HepG2 (cell line): ENCODE data around the gene LGALS4. TPM values are rescaled to one million over a fixed set of nuclear protein-coding genes. Genes with fewer than 3 reads are reported as not detected.

ENCODE experiments used
- DMAP1 ChIP-seq: IDR thresholded peaks from 2 replicates; pipeline ENCODE4 v1.6.1; 2016
- ERF ChIP-seq: IDR thresholded peaks from 2 replicates; pipeline ENCODE4 v1.6.1; 2018; ENCODE audit warnings: missing biosample characterization, missing genetic modification reagents
- FOXA3 ChIP-seq: IDR thresholded peaks from 2 replicates; pipeline ENCODE4 v1.6.1; 2016; ENCODE audit warnings: missing genetic modification reagents, missing compliant biosample characterization
- NAIF1 ChIP-seq: sonication (generic); formaldehyde crosslinking; IDR thresholded peaks from 2 replicates; pipeline ENCODE4 v1.5.0; 2020; ENCODE audit warnings: mild to moderate bottlenecking, missing genetic modification reagents, borderline replicate concordance
- RORA ChIP-seq: sonication (generic); formaldehyde crosslinking; IDR thresholded peaks from 2 replicates; pipeline ENCODE4 v1.5.0; 2020; ENCODE audit warnings: mild to moderate bottlenecking, missing genetic modification reagents, moderate library complexity
- SOX5 ChIP-seq: IDR thresholded peaks from 2 replicates; pipeline ENCODE4 v1.6.1; 2016; ENCODE audit warnings: borderline replicate concordance
- SRY ChIP-seq: sonication (generic); formaldehyde crosslinking; IDR thresholded peaks from 2 replicates; pipeline ENCODE4 v1.8.0; 2022; ENCODE audit warnings: mild to moderate bottlenecking, missing genetic modification reagents
- TSC22D2 ChIP-seq: sonication (generic); formaldehyde crosslinking; IDR thresholded peaks from 2 replicates; pipeline ENCODE4 v1.5.1; 2020; ENCODE audit warnings: missing genetic modification reagents, mild to moderate bottlenecking, borderline replicate concordance
- ZBTB7A ChIP-seq: sonication (generic); formaldehyde crosslinking; IDR thresholded peaks from 2 replicates; pipeline ENCODE4 v1.8.0; 2022; ENCODE audit warnings: mild to moderate bottlenecking, missing genetic modification reagents
- ZNF264 ChIP-seq: sonication (generic); formaldehyde crosslinking; IDR thresholded peaks from 2 replicates; pipeline ENCODE4 v1.4.0; 2020; ENCODE audit warnings: missing genetic modification reagents
- ZNF296 ChIP-seq: sonication (generic); formaldehyde crosslinking; conservative IDR thresholded peaks from 2 replicates; pipeline ENCODE4 v1.5.0; 2020; ENCODE audit warnings: mild to moderate bottlenecking, missing genetic modification reagents
- ZNF431 ChIP-seq: sonication (generic); formaldehyde crosslinking; IDR thresholded peaks from 2 replicates; pipeline ENCODE4 v1.9.0; 2022; ENCODE audit warnings: missing genetic modification reagents, low read depth, mild to moderate bottlenecking, borderline replicate concordance
- ZNF7 ChIP-seq: IDR thresholded peaks from 2 replicates; pipeline ENCODE4 v1.6.1; 2016; ENCODE audit warnings: missing biosample characterization, missing genetic modification reagents
- ZNF749 ChIP-seq: sonication (generic); formaldehyde crosslinking; IDR thresholded peaks from 2 replicates; pipeline ENCODE4 v1.8.0; 2022; ENCODE audit warnings: mild to moderate bottlenecking, missing genetic modification reagents, moderate library complexity, borderline replicate concordance
- polyA plus RNA-seq, 8 experiments: library from polyadenylated mRNA; depleted of rRNA in 3 of 8; stranded (reverse) in 7 of 8; unstranded in 1 of 8; fragments of >200 nt; fragmentation: Illumina TruSeq in 4 of 8; extraction: Trizol in 4 of 8; gene quantifications; 2 replicates each; pipeline versions ENCODE4 v1.2.1 to v1.2.3, GENCODE V29; 2011 to 2016; ENCODE audit warnings: low read depth in 4 of 8, missing spikeins in 1 of 8, mixed read lengths in 1 of 8; ENCODE audit not compliant: insufficient read depth in 1 of 8
- total RNA-seq, 5 experiments: library from RNA; depleted of rRNA; stranded (reverse); fragments of >200 nt; fragmentation: Illumina TruSeq; extraction: Trizol; gene quantifications; 2 replicates each; pipeline ENCODE4 v1.2.3, GENCODE V29; 2016; ENCODE audit warnings: low read depth in 1 of 5
- TF ChIP-seq, protein P1 (sequence below): sonication (generic); formaldehyde crosslinking; conservative IDR thresholded peaks from 2 replicates; pipeline ENCODE4 v1.4.0; 2020; ENCODE audit warnings: missing genetic modification reagents
- TF ChIP-seq, protein P2 (sequence below): sonication (generic); formaldehyde crosslinking; IDR thresholded peaks from 2 replicates; pipeline ENCODE4 v1.4.0; 2020; ENCODE audit warnings: low read depth, mild to moderate bottlenecking, missing genetic modification reagents
- TF ChIP-seq, protein P3 (sequence below): sonication (generic); formaldehyde crosslinking; IDR thresholded peaks from 2 replicates; pipeline ENCODE4 v1.5.0; 2020; ENCODE audit warnings: mild to moderate bottlenecking, missing genetic modification reagents
- TF ChIP-seq, protein P4 (sequence below): IDR thresholded peaks from 2 replicates; pipeline ENCODE4 v1.6.1; 2012; ENCODE audit warnings: low read depth, low read length, improper control_type of control experiment
- TF ChIP-seq, protein P5 (sequence below): sonication (generic); formaldehyde crosslinking; IDR thresholded peaks from 2 replicates; pipeline ENCODE4 v1.4.0; 2020; ENCODE audit warnings: missing genetic modification reagents, borderline replicate concordance
- TF ChIP-seq, protein P6 (sequence below): IDR thresholded peaks from 2 replicates; pipeline ENCODE4 v1.6.1; 2016; ENCODE audit warnings: low read depth

The LGALS4 gene
- total and polyA plus RNA-seq, 2 of the 13 experiments (the other 11 are each of a cell fraction or from before 2014, with no cell fraction given): 0.24 to 0.71 TPM

DNA sequence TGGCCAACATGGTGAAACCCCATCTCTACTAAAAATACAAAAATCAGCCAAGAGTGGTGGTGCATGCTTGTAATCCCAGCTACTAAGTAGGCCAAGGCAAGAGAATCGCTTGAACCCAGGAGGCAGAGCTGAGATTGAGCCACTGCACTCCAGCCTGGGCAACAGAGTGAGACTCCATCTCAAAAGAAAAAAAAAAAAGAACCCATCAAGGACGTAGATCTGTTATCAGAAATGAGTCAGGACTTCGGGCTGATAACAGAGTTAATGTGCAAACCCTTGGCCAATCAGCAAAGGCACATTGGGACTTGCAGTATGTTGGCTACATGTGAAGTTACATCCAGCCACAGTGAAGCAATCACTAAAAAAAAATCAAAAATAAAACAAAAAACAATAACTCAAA is 28.5 kb downstream of the LGALS4 start (continued):
- TF ChIP-seq, protein P1, sequence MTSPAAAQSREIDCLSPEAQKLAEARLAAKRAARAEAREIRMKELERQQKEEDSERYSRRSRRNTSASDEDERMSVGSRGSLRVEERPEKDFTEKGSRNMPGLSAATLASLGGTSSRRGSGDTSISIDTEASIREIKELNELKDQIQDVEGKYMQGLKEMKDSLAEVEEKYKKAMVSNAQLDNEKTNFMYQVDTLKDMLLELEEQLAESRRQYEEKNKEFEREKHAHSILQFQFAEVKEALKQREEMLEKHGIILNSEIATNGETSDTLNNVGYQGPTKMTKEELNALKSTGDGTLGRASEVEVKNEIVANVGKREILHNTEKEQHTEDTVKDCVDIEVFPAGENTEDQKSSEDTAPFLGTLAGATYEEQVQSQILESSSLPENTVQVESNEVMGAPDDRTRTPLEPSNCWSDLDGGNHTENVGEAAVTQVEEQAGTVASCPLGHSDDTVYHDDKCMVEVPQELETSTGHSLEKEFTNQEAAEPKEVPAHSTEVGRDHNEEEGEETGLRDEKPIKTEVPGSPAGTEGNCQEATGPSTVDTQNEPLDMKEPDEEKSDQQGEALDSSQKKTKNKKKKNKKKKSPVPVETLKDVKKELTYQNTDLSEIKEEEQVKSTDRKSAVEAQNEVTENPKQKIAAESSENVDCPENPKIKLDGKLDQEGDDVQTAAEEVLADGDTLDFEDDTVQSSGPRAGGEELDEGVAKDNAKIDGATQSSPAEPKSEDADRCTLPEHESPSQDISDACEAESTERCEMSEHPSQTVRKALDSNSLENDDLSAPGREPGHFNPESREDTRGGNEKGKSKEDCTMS (CRISPR knock-in tag): no peak
- TF ChIP-seq, protein P2, sequence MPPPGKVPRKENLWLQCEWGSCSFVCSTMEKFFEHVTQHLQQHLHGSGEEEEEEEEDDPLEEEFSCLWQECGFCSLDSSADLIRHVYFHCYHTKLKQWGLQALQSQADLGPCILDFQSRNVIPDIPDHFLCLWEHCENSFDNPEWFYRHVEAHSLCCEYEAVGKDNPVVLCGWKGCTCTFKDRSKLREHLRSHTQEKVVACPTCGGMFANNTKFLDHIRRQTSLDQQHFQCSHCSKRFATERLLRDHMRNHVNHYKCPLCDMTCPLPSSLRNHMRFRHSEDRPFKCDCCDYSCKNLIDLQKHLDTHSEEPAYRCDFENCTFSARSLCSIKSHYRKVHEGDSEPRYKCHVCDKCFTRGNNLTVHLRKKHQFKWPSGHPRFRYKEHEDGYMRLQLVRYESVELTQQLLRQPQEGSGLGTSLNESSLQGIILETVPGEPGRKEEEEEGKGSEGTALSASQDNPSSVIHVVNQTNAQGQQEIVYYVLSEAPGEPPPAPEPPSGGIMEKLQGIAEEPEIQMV: no peak
- TF ChIP-seq, protein P3, sequence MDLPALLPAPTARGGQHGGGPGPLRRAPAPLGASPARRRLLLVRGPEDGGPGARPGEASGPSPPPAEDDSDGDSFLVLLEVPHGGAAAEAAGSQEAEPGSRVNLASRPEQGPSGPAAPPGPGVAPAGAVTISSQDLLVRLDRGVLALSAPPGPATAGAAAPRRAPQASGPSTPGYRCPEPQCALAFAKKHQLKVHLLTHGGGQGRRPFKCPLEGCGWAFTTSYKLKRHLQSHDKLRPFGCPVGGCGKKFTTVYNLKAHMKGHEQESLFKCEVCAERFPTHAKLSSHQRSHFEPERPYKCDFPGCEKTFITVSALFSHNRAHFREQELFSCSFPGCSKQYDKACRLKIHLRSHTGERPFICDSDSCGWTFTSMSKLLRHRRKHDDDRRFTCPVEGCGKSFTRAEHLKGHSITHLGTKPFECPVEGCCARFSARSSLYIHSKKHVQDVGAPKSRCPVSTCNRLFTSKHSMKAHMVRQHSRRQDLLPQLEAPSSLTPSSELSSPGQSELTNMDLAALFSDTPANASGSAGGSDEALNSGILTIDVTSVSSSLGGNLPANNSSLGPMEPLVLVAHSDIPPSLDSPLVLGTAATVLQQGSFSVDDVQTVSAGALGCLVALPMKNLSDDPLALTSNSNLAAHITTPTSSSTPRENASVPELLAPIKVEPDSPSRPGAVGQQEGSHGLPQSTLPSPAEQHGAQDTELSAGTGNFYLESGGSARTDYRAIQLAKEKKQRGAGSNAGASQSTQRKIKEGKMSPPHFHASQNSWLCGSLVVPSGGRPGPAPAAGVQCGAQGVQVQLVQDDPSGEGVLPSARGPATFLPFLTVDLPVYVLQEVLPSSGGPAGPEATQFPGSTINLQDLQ (CRISPR knock-in tag): no peak
- TF ChIP-seq ZNF749 (no peak), RORA (CRISPR knock-in tag) (no peak), TSC22D2 (CRISPR knock-in tag) (no peak), ZNF7 (CRISPR knock-in tag) (no peak), ZNF296 (CRISPR knock-in tag) (no peak), DMAP1 (CRISPR knock-in tag) (no peak), ZBTB7A (CRISPR knock-in tag) (no peak), FOXA3 (CRISPR knock-in tag) (no peak), ERF (CRISPR knock-in tag) (no peak), ZNF264 (CRISPR knock-in tag) (no peak), SOX5 (CRISPR knock-in tag) (peak; percentile 21; the same call in 1 of the 2 replicates), NAIF1 (CRISPR knock-in tag) (peak; percentile 84; the same call in 1 of the 2 replicates), ZNF431 (CRISPR knock-in tag) (0 out of 2 replicates have a peak, but pooled peaks have one; percentile 61), SRY (CRISPR knock-in tag) (no peak)
- TF ChIP-seq, protein P4, sequence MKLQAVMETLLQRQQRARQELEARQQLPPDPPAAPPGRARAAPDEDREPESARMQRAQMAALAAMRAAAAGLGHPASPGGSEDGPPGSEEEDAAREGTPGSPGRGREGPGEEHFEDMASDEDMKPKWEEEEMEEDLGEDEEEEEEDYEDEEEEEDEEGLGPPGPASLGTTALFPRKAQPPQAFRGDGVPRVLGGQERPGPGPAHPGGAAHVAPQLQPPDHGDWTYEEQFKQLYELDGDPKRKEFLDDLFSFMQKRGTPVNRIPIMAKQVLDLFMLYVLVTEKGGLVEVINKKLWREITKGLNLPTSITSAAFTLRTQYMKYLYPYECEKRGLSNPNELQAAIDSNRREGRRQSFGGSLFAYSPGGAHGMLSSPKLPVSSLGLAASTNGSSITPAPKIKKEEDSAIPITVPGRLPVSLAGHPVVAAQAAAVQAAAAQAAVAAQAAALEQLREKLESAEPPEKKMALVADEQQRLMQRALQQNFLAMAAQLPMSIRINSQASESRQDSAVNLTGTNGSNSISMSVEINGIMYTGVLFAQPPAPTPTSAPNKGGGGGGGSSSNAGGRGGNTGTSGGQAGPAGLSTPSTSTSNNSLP: 0 out of 2 replicates have a peak, but pooled peaks have one; percentile 13
- TF ChIP-seq, protein P5, sequence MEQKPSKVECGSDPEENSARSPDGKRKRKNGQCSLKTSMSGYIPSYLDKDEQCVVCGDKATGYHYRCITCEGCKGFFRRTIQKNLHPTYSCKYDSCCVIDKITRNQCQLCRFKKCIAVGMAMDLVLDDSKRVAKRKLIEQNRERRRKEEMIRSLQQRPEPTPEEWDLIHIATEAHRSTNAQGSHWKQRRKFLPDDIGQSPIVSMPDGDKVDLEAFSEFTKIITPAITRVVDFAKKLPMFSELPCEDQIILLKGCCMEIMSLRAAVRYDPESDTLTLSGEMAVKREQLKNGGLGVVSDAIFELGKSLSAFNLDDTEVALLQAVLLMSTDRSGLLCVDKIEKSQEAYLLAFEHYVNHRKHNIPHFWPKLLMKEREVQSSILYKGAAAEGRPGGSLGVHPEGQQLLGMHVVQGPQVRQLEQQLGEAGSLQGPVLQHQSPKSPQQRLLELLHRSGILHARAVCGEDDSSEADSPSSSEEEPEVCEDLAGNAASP (CRISPR knock-in tag): no peak; the same call in 1 of the 2 replicates
- TF ChIP-seq, protein P6, sequence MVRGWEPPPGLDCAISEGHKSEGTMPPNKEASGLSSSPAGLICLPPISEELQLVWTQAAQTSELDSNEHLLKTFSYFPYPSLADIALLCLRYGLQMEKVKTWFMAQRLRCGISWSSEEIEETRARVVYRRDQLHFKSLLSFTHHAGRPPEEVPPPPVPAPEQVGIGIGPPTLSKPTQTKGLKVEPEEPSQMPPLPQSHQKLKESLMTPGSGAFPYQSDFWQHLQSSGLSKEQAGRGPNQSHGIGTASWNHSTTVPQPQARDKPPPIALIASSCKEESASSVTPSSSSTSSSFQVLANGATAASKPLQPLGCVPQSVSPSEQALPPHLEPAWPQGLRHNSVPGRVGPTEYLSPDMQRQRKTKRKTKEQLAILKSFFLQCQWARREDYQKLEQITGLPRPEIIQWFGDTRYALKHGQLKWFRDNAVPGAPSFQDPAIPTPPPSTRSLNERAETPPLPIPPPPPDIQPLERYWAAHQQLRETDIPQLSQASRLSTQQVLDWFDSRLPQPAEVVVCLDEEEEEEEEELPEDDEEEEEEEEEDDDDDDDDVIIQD: no peak
